IMR-90 (cell line): Measurements from ENCODE around the gene TSPEAR. TPM values are rescaled to one million over a fixed set of nuclear protein-coding genes. Genes with fewer than 3 reads are reported as not detected.

ENCODE experiments used
- ATAC-seq: fragments of 200-7000 bp; cut with Tn5 transposase; 2 replicates; pipeline ENCODE4 v1.9.1; 2020; ENCODE audit warnings: low read depth, mild to moderate bottlenecking, moderate library complexity
- BruUV-seq: library from RNA; stranded (reverse); fragments of 400-500 nt; replicated peaks from 2 replicates; lab custom pipeline; 2021; lab: Mats Ljungman, UMichigan
- CTCF ChIA-PET: fragments of 300-600 bp; formaldehyde crosslinking; extraction: SDS; loops from one replicate; lab custom pipeline; 2021; ENCODE audit warnings: antibody characterized with exemption; lab: Yijun Ruan, JAX
- POLR2A ChIA-PET: fragments of 300-600 bp; sonication (Branson Sonifier 250); formaldehyde crosslinking; loops from one replicate; lab custom pipeline; 2022; ENCODE audit warnings: antibody characterized with exemption; ENCODE audit not compliant: unreplicated experiment; lab: Charles Lee
- DNase-seq: peaks from one replicate; pipeline ENCODE4 v3.0.0; 2013
- H2AFZ ChIP-seq: replicated peaks from 2 replicates; pipeline ENCODE3; 2013; ENCODE audit warnings: low read length, mild to moderate bottlenecking; ENCODE audit not compliant: poor library complexity
- H2AK5ac ChIP-seq: 2 replicates; pipeline ENCODE4 v1.6.1; 2013; ENCODE audit warnings: low read depth, low read length, inconsistent platforms
- H2AK9ac ChIP-seq: replicated peaks from 2 replicates; pipeline ENCODE3; 2013; ENCODE audit warnings: mild to moderate bottlenecking, low read depth, low read length, moderate library complexity; ENCODE audit not compliant: poor library complexity
- H2BK120ac ChIP-seq: 2 replicates; pipeline ENCODE4 v1.6.1; 2013; ENCODE audit warnings: low read depth, low read length, inconsistent platforms
- H2BK15ac ChIP-seq: 3 replicates; pipeline ENCODE4 v1.6.1; 2013; ENCODE audit warnings: low read depth, low read length, inconsistent platforms
- H2BK20ac ChIP-seq: 2 replicates; pipeline ENCODE4 v1.6.1; 2013; ENCODE audit warnings: low read depth, mild to moderate bottlenecking, inconsistent platforms, low read length, moderate library complexity
- H2BK5ac ChIP-seq: 2 replicates; pipeline ENCODE4 v1.6.1; 2013; ENCODE audit warnings: mild to moderate bottlenecking, low read depth, low read length, inconsistent platforms; ENCODE audit not compliant: poor library complexity, severe bottlenecking
- H3K14ac ChIP-seq: replicated peaks from 2 replicates; pipeline ENCODE4 v1.6.1; 2013; ENCODE audit warnings: low read depth, low read length, inconsistent platforms
- H3K18ac ChIP-seq: 2 replicates; pipeline ENCODE4 v1.6.1; 2013; ENCODE audit warnings: low read depth, low read length, control low read depth
- H3K23ac ChIP-seq: 2 replicates; pipeline ENCODE4 v1.6.1; 2013; ENCODE audit warnings: low read depth, low read length, inconsistent platforms
- H3K27ac ChIP-seq: 2 replicates; pipeline ENCODE4 v1.5.1; 2013; ENCODE audit warnings: mild to moderate bottlenecking, control low read depth, low read length; ENCODE audit not compliant: insufficient read depth
- H3K27me3 ChIP-seq: 2 replicates; pipeline ENCODE4 v1.6.1; 2013; ENCODE audit warnings: low read length; ENCODE audit not compliant: control insufficient read depth, insufficient read depth
- H3K36me3 ChIP-seq: 2 replicates; pipeline ENCODE4 v1.6.1; 2013; ENCODE audit warnings: low read length, mixed read lengths; ENCODE audit not compliant: control insufficient read depth, insufficient read depth
- H3K4ac ChIP-seq: 2 replicates; pipeline ENCODE4 v1.6.1; 2013; ENCODE audit warnings: low read depth, low read length, inconsistent platforms
- H3K4me1 ChIP-seq: 2 replicates; pipeline ENCODE4 v1.6.1; 2013; ENCODE audit warnings: low read length, mixed read lengths; ENCODE audit not compliant: control insufficient read depth, insufficient read depth
- H3K4me2 ChIP-seq: 2 replicates; pipeline ENCODE4 v1.6.1; 2013; ENCODE audit warnings: low read depth, mild to moderate bottlenecking, control low read depth, low read length, moderate library complexity
- H3K4me3 ChIP-seq: 2 replicates; pipeline ENCODE4 v1.5.1; 2013; ENCODE audit warnings: low read depth, mild to moderate bottlenecking, control low read depth, low read length, moderate library complexity; ENCODE audit not compliant: insufficient read depth
- H3K56ac ChIP-seq: 2 replicates; pipeline ENCODE4 v1.6.1; 2013; ENCODE audit warnings: low read length, inconsistent platforms; ENCODE audit not compliant: insufficient read depth; ENCODE audit errors: extremely low read depth
- H3K79me1 ChIP-seq, 2 experiments: 2 replicates each; pipeline ENCODE4 v1.6.1; 2013; ENCODE audit warnings: low read length in 2 of 2, inconsistent platforms in 1 of 2, low read depth in 1 of 2
- H3K9ac ChIP-seq: 2 replicates; pipeline ENCODE4 v1.6.1; 2013; ENCODE audit warnings: low read depth, low read length, control low read depth
- H3K9me1 ChIP-seq: 2 replicates; pipeline ENCODE4 v1.6.1; 2013; ENCODE audit warnings: low read length, inconsistent platforms; ENCODE audit not compliant: insufficient read depth
- H3K9me3 ChIP-seq: 2 replicates; pipeline ENCODE4 v1.6.1; 2013; ENCODE audit warnings: low read length; ENCODE audit not compliant: control insufficient read depth, insufficient read depth
- H4K20me1 ChIP-seq: 2 replicates; pipeline ENCODE4 v1.6.1; 2013; ENCODE audit warnings: low read length, inconsistent platforms; ENCODE audit not compliant: insufficient read depth
- H4K5ac ChIP-seq: 2 replicates; pipeline ENCODE4 v1.6.1; 2013; ENCODE audit warnings: mild to moderate bottlenecking, low read depth, low read length, control low read depth
- H4K8ac ChIP-seq, 2 experiments: 2 replicates each; pipeline ENCODE4 v1.6.1; 2013; ENCODE audit warnings: low read depth in 2 of 2, low read length in 2 of 2, control low read depth in 1 of 2, inconsistent platforms in 1 of 2
- H4K91ac ChIP-seq: 2 replicates; pipeline ENCODE4 v1.6.1; 2013; ENCODE audit warnings: low read depth, low read length, inconsistent platforms; ENCODE audit not compliant: insufficient read depth
- CEBPB ChIP-seq: IDR thresholded peaks from 2 replicates; pipeline ENCODE4 v1.6.1; 2012; ENCODE audit warnings: low read depth, low read length, improper control_type of control experiment
- FOS ChIP-seq: fragments of 150-350 bp; IDR thresholded peaks from 2 replicates; pipeline ENCODE4 v1.6.1; 2016; ENCODE audit warnings: low read depth, low read length
- MXI1 ChIP-seq: IDR thresholded peaks from 2 replicates; pipeline ENCODE4 v1.6.1; 2012; ENCODE audit warnings: low read depth, mild to moderate bottlenecking, low read length, moderate library complexity, borderline replicate concordance
- NFE2L2 ChIP-seq: fragments of 150-350 bp; IDR thresholded peaks from 2 replicates; pipeline ENCODE4 v1.6.1; 2016; ENCODE audit warnings: low read depth, mild to moderate bottlenecking, low read length
- POLR2A ChIP-seq: IDR thresholded peaks from 2 replicates; pipeline ENCODE4 v1.6.1; 2012; ENCODE audit warnings: mild to moderate bottlenecking, low read depth, low read length
- RAD21 ChIP-seq: IDR thresholded peaks from 2 replicates; pipeline ENCODE4 v1.6.1; 2012; ENCODE audit warnings: low read length, improper control_type of control experiment
- RCOR1 ChIP-seq: IDR thresholded peaks from 2 replicates; pipeline ENCODE4 v1.6.1; 2012; ENCODE audit warnings: mild to moderate bottlenecking, low read length, improper control_type of control experiment; ENCODE audit not compliant: insufficient replicate concordance
- RFX5 ChIP-seq: IDR thresholded peaks from 2 replicates; pipeline ENCODE4 v1.8.0; 2012; ENCODE audit warnings: low read depth, mild to moderate bottlenecking, low read length, moderate library complexity
- SMC3 ChIP-seq: fragments of 150-350 bp; IDR thresholded peaks from 2 replicates; pipeline ENCODE4 v1.6.1; 2016; ENCODE audit warnings: low read depth, mild to moderate bottlenecking, antibody characterized with exemption, low read length, moderate library complexity
- WGBS, 2 experiments: methylation state at CpG; one replicate each; pipeline versions ENCODE4 v1.1.5 to v1.1.7; 2013; ENCODE audit warnings: missing lambda C conversion rate in 2 of 2; ENCODE audit not compliant: insufficient read length in 1 of 2; ENCODE audit errors: extremely low coverage in 2 of 2; 5-methylcytosine and 5-hydroxymethylcytosine counted together
- dilution Hi-C: fragments of 300-500 bp; cut with HindIII; formaldehyde crosslinking; loops from one replicate; pipeline ENCODE4 v1.14.3; 2018; ENCODE audit warnings: low sequenced_read_pairs; ENCODE audit not compliant: unreplicated experiment
- in situ Hi-C: fragments of 300-500 bp; cut with MboI; formaldehyde crosslinking; loops from 3 replicates; pipeline ENCODE4 v1.14.3; 2019; ENCODE audit warnings: low sequenced_read_pairs, inconsistent platforms, mixed read lengths
- intact Hi-C: fragments of 100-400 bp; cut with micrococcal nuclease; formaldehyde crosslinking; loops from 2 replicates; pipeline ENCODE4 v1.10.0; 2022
- polyA plus RNA-seq, 3 experiments: library from polyadenylated mRNA; depleted of rRNA; stranded (reverse); fragments of >200 nt; gene quantifications; 2 replicates each; pipeline ENCODE4 v1.2.3, GENCODE V29; 2012; ENCODE audit warnings: low replicate concordance in 1 of 3
- total RNA-seq: library from RNA; depleted of rRNA; stranded (reverse); fragments of >200 nt; gene quantifications from 2 replicates; pipeline ENCODE4 v1.2.3, GENCODE V29; 2012
- TF ChIP-seq, protein P1 (sequence below): conservative IDR thresholded peaks from 2 replicates; pipeline ENCODE4 v1.5.1; 2012; ENCODE audit warnings: mild to moderate bottlenecking, low read depth, low read length, improper control_type of control experiment
- TF ChIP-seq, protein P2 (sequence below): fragments of 150-350 bp; IDR thresholded peaks from 2 replicates; pipeline ENCODE4 v1.6.1; 2016; ENCODE audit warnings: low read depth, mild to moderate bottlenecking, low read length, moderate library complexity, borderline replicate concordance
- TF ChIP-seq, protein P3 (sequence below): fragments of 150-350 bp; IDR thresholded peaks from 2 replicates; pipeline ENCODE4 v1.6.1; 2017; ENCODE audit warnings: mild to moderate bottlenecking, antibody characterized with exemption, low read length, low read depth

The TSPEAR gene
- total and polyA plus RNA-seq, 2 of the 4 experiments (the other 2 are of a cell fraction): not detected

GRCh38 chr21:44700101-44701022 is 11.0 kb downstream of the TSPEAR start (continued):
- TF ChIP-seq, protein P1, sequence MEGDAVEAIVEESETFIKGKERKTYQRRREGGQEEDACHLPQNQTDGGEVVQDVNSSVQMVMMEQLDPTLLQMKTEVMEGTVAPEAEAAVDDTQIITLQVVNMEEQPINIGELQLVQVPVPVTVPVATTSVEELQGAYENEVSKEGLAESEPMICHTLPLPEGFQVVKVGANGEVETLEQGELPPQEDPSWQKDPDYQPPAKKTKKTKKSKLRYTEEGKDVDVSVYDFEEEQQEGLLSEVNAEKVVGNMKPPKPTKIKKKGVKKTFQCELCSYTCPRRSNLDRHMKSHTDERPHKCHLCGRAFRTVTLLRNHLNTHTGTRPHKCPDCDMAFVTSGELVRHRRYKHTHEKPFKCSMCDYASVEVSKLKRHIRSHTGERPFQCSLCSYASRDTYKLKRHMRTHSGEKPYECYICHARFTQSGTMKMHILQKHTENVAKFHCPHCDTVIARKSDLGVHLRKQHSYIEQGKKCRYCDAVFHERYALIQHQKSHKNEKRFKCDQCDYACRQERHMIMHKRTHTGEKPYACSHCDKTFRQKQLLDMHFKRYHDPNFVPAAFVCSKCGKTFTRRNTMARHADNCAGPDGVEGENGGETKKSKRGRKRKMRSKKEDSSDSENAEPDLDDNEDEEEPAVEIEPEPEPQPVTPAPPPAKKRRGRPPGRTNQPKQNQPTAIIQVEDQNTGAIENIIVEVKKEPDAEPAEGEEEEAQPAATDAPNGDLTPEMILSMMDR: no peak

DNA sequence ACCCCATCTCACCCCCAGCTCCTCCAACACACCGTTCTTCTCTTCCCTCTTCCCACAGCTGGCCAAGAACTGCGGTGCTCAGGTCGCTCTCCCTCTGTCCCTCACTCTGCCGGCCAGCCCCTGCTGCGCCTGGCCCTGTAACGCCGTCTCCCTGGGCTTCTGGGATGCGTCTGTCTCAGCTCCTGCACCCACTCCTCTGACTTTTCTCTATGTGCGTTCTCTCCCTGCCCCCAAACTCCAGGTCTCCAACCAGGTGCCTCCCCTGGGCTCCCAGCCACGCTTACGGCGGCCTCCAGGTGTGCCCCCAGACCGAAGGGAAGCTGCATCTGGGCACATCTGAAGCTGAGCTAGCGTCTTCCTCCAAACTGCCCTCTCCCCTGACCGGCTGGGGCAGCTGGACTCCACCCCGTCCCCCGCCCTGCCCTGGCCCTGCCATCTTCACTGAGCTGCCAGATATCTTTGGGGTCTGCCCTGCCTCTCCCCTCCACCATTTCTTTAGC is 11.8 kb downstream of the TSPEAR start:
- intact Hi-C loops (no loop called here), dilution Hi-C loops (no loop called here), in situ Hi-C loops (no loop called here)
- Histone ChIP-seq H3K4ac (no peak overlapping the region), H3K9me3 (no peaks in the 10 kb centered on the region), H3K9ac (no peak overlapping the region), H4K91ac (no peak overlapping the region), H3K27ac (no peak overlapping the region), H2BK5ac (no peak overlapping the region), H3K4me1 (no peaks in the 10 kb centered on the region), H2BK120ac (no peak overlapping the region), H2BK20ac (no peak overlapping the region), H2AK9ac (no peak overlapping the region), H2AK5ac (no peak overlapping the region), H3K4me3 (no peak overlapping the region), H3K36me3 (no peaks in the 10 kb centered on the region), H3K79me1 (no peaks in the 10 kb centered on the region), H4K5ac (no peak overlapping the region), H3K9me1 (no peaks in the 10 kb centered on the region), H2BK15ac (no peak overlapping the region), H3K4me2 (no peak overlapping the region), H3K23ac (no peak overlapping the region), H4K8ac (no peak overlapping the region), H3K18ac (no peak overlapping the region), H3K27me3 (peaks cover 69% of the 10 kb centered on the region), H4K20me1 (no peaks in the 10 kb centered on the region), H2AFZ (no peak overlapping the region), H3K56ac (no peak overlapping the region), H3K14ac (no peak overlapping the region)
- no peak for ATAC-seq
- no TSS peak for BruUV-seq
- POLR2A ChIA-PET: no interaction called here
- no peak for DNase-seq
- 39% methylated on average over 11 of the region's 17 CpGs; no CpG with 5 or more reads in 1 of the 2 experiments for WGBS, 2 experiments
- CTCF ChIA-PET: no interaction called here
- no peak for TF ChIP-seq CEBPB
- TF ChIP-seq, protein P2, sequence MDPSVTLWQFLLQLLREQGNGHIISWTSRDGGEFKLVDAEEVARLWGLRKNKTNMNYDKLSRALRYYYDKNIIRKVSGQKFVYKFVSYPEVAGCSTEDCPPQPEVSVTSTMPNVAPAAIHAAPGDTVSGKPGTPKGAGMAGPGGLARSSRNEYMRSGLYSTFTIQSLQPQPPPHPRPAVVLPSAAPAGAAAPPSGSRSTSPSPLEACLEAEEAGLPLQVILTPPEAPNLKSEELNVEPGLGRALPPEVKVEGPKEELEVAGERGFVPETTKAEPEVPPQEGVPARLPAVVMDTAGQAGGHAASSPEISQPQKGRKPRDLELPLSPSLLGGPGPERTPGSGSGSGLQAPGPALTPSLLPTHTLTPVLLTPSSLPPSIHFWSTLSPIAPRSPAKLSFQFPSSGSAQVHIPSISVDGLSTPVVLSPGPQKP: no peak
- TF ChIP-seq RFX5: no peak
- TF ChIP-seq MXI1: no peak
- TF ChIP-seq, protein P3, sequence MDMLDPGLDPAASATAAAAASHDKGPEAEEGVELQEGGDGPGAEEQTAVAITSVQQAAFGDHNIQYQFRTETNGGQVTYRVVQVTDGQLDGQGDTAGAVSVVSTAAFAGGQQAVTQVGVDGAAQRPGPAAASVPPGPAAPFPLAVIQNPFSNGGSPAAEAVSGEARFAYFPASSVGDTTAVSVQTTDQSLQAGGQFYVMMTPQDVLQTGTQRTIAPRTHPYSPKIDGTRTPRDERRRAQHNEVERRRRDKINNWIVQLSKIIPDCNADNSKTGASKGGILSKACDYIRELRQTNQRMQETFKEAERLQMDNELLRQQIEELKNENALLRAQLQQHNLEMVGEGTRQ: no peak
- TF ChIP-seq FOS: no peak
- TF ChIP-seq RAD21: no peak
- no peak for TF ChIP-seq RCOR1
- TF ChIP-seq POLR2A: no peak
- no peak for TF ChIP-seq NFE2L2
- TF ChIP-seq SMC3: no peak
